ENCODE measurements around the gene EIF4E2.
"Not testable (repeated sequence)": the region's sequence is repeated elsewhere in the genome, so short reads cannot be mapped to it uniquely, and the experiment has no call there.

EIF4E2 gene

GRCh38 chr2:232526372-232526941, 24.0 kb upstream of the EIF4E2 start:
- no peak overlapping the region for H3K4me3 ChIP-seq (ENCODE audit: low read length)

DNA sequence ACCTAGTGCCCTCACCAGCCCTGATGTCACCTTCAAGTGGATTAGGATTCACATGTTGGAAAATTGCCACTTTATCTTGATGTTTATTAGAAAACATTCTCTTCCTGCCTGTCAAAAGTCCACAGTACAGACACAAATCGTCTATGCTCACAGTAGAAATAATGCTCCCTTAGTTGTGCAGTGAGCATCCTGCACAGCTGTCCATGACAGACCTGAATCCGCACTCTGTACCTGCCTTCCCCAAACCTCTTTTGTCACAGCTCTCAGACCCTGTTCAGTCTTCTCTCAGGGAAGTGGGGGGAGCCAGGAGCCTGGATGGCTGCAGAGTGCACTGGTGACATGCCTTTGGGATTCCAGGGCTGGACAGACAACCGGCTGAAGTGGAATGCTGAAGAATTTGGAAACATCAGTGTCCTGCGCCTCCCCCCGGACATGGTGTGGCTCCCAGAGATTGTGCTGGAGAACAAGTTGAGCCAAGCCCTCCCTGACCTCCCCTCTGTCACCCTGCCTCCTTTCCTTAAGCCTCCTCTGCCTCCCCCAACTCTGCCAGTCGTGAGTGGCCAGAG, 22.5 kb upstream of the EIF4E2 start:
- TF ChIP-seq ZNF274 (IDR thresholded peaks at IDR 0.05; ENCODE audit: low read depth, low read length), result no peak
- no peak overlapping the region for H3K4me3 ChIP-seq (ENCODE audit: low read length)

More at GRCh38 chr2:232526372-232526941, 24.0 kb upstream of the EIF4E2 start:
- TF ChIP-seq ZNF274 (IDR thresholded peaks at IDR 0.05; ENCODE audit: low read depth, low read length), result no peak

DNA sequence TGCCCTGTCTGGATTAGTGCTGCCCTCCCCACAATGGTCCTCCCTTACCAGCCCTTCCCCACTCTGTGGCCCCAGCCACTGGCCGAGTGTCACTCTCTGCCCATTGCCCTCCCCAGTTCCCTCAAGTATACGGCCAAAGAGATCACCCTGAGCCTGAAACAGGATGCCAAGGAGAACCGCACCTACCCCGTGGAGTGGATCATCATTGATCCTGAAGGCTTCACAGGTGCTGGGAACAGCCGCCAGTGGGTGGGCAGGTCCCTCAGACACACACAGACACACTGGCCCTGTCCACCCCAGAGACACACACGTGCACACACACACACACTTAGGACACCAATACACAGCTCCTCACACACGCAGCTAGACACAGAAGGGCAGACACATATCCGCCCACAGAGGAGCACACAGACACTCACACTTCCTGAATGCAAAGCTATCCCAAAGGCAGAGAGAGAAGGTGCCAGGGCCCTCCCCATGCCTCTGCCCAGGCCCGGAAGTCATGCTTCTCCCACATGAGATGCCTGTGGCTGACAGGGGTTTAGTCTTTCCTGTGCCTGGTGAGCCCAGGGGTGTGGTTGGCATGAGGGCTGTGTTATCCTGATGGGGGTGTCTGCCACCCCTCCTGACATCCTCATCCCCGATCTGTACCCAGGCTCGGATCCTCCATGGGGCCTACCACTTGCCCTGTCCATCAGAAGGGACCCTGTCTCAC, 21.6 kb upstream of the EIF4E2 start:
- H3K4me3 ChIP-seq (ENCODE audit: low read length), result no peak overlapping the region
- no peak for TF ChIP-seq ZNF274 (IDR thresholded peaks at IDR 0.05; ENCODE audit: low read depth, low read length)

- no peak overlapping the region for H3K4me3 ChIP-seq (ENCODE audit: low read length)
- TF ChIP-seq ZNF274 (IDR thresholded peaks at IDR 0.05; ENCODE audit: low read depth, low read length), result no peak
Observed at GRCh38 chr2:232529806-232530547, 20.5 kb upstream of the EIF4E2 start.

DNA sequence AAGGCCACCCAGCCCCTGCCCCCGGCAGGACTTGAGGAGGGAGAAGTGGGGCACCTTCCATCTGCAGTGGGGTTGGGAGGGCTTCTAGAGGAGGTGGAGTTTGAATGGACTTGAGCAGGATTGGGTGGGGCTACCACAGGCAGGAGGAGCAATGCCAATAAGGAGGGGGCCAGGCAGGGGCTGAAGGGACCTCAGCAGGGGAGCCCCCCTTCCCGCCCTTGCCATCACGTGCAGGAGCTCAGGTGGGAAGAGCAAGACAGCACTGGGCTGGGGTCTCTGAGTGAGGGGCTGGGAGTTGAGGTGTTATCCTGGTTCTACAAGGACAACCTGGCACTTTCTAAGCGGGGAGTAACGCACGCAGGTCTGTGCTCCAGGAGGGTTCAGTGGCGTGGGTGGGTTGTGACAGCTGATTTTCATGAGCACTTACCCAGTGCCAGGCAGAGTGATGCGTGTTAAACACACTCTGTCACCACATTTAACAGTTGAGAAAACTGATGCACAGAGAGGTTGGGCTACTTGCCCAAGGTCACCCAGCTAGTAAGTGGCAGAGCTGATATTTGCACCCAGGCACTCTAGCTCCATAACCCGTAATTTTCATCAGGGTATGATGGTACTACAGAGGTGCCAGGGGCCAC, 19.7 kb upstream of the EIF4E2 start:
- no peak overlapping the region for H3K4me3 ChIP-seq (ENCODE audit: low read length)
- no peak for TF ChIP-seq ZNF274 (IDR thresholded peaks at IDR 0.05; ENCODE audit: low read depth, low read length)

DNA sequence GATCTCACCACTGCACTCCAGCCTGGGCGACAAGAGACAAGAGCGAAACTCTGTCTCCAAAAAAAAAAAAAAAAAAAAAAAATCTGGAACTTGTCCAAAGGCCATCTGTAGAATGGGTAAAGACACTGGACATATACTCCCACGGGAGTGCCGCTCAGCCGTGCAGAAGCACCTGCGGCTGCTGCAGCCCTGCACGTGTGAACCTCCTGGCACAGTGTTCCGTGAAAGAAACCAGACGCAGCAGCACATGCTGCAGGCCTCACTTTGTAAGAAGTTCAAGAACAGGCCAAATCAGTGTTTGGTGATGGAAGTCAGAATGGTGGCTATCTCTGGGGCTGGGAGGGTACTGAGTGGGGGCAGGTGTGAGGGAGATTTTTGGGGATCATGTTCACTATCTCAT, 18.1 kb upstream of the EIF4E2 start:
- H3K4me3 ChIP-seq (ENCODE audit: low read length), result no peak overlapping the region
- no peak for TF ChIP-seq ZNF274 (IDR thresholded peaks at IDR 0.05; ENCODE audit: low read depth, low read length)

DNA sequence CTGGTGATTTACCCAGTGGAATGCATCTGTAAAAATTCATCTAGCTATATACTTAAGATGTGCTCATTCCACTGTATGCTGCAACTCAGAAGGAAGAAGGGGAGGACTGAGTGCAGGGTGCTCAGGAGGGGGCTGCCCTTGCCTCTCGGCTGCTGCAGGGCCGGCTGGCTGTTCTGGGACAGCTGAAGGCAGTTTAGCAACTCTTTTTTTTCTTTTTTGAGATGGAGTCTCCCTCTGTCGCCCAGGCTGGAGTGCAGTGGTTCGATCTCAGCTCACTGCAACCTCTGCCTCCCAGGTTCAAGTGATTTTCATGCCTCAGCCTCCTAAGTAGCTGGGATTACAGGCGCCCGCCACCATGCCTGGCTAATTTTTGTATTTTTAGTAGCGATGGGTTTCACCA, 17.7 kb upstream of the EIF4E2 start:
- not testable (repeated sequence) for H3K4me3 ChIP-seq (ENCODE audit: low read length)

DNA sequence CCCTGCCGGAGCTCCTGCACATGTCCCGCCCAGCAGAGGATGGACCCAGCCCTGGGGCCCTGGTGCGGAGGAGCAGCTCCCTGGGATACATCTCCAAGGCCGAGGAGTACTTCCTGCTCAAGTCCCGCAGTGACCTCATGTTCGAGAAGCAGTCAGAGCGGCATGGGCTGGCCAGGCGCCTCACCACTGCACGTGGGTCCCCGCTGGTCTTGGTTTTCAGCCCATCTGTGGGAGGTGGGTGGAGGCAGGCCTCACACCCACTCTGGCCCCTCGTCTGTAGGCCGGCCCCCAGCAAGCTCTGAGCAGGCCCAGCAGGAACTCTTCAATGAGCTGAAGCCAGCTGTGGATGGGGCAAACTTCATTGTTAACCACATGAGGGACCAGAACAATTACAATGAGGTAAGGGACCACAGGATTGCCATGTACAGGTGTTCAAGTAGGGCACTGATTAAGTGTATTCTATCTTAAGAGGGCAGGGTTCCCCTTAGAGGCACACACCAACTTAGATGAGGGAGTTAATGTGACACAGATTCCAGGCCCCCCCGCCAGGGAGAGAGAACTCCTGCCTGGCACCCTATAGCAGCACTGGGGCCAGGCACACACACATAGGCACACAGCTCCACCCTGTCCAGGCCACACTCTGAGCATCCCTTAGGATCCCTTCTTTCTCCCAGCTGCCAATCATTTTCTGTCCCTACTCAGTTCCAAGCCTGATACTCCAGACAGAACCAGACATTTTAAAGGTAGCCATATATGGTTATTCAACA, 16.4 kb upstream of the EIF4E2 start:
- TF ChIP-seq ZNF274 (IDR thresholded peaks at IDR 0.05; ENCODE audit: low read depth, low read length), result no peak
- no peak overlapping the region for H3K4me3 ChIP-seq (ENCODE audit: low read length)

- no peak for TF ChIP-seq ZNF274 (IDR thresholded peaks at IDR 0.05; ENCODE audit: low read depth, low read length)
- H3K4me3 ChIP-seq (ENCODE audit: low read length), result no peak overlapping the region
Observed at GRCh38 chr2:232534940-232535651, 15.4 kb upstream of the EIF4E2 start.

- H3K4me3 ChIP-seq (ENCODE audit: low read length), result no peak overlapping the region
- no peak for TF ChIP-seq ZNF274 (IDR thresholded peaks at IDR 0.05; ENCODE audit: low read depth, low read length)
Observed at GRCh38 chr2:232535761-232536530, 14.5 kb upstream of the EIF4E2 start.

DNA sequence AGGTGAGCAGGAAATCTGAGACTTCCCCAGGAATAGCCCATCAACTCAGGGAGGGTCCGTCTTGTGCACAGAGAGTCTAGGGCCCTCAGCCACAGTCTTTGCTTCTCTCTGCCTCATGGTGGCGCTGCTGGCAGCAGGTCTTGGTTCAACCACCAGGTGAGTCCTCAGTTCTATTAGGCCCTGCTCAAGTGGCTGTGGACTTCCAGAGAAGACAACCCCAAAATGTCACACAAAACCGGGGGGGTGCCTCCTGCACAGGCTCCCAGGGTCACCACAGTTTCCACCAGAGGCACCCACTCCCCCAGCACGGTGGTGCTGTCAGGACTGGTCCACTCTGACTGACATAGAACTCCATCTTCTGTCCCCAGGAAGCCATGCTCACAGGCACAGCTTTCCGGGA, 13.4 kb upstream of the EIF4E2 start:
- no peak for TF ChIP-seq ZNF274 (IDR thresholded peaks at IDR 0.05; ENCODE audit: low read depth, low read length)
- H3K4me3 ChIP-seq (ENCODE audit: low read length), result no peak overlapping the region

GRCh38 chr2:232537499-232537898, 13.0 kb upstream of the EIF4E2 start:
- no peak overlapping the region for H3K4me3 ChIP-seq (ENCODE audit: low read length)
- no peak for TF ChIP-seq ZNF274 (IDR thresholded peaks at IDR 0.05; ENCODE audit: low read depth, low read length)
